ACHN (cell line): ENCODE results near the gene HERPUD2.
"Not testable (repeated sequence)": the region's sequence is repeated elsewhere in the genome, so short reads cannot be mapped to it uniquely, and the experiment has no call there.

ENCODE experiments used
- DNase-seq: peaks from one replicate; pipeline ENCODE4 v3.0.0-alpha.2; 2015
- in situ Hi-C: cut with HindIII; loops from 2 replicates; pipeline ENCODE4 v1.10.0; 2017; ENCODE audit warnings: low sequenced_read_pairs, low pct_ligation_motif_present, low pct_unique_long_range_greater_than_20kb

Gene HERPUD2

GRCh38 chr7:35717013-35717412, 22.1 kb upstream of the HERPUD2 start:
- DNase-seq = no peak
- in situ Hi-C loops = no loop called here

- DNase-seq = no peak
- in situ Hi-C loops = no loop called here
These were observed 21.3 kb upstream of the HERPUD2 start for GRCh38 chr7:35716038-35716803.

GRCh38 chr7:35714862-35715261, 19.9 kb upstream of the HERPUD2 start:
- DNase-seq = no peak
- in situ Hi-C loops = no loop called here

- in situ Hi-C loops = no loop called here
- DNase-seq = no peak
These were observed 19.5 kb upstream of the HERPUD2 start for GRCh38 chr7:35714407-35714806.

DNA sequence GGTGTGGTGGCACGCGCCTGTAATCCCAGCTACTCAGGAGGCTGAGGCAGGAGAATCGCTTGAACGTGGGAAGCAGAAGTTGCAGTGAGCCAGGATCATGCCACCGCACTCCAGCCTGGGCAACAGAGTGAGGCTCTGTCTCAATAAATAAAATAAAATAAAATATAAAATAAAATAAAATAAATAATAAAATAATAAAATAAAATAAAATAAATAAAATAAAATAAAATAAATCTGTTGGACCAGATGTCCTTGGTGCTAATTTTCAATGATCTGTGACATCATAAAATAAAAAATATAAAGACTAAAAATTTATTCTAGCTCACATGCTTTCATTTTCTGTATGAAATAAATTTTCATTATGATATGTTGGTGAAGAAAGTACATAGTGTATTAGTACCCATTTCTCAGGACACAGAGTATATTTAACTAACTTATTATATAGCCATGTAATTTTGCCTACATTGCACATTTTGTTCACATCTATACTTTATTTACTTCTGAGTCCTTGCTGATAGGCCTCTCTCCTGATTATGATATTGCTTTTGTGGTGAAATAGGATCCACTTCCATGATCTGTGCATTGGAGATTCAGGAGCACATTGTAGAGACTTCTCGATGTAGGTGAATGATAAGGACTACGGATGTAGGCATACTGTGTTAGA, 17.8 kb upstream of the HERPUD2 start:
- DNase-seq = no peak
- in situ Hi-C loops = no loop called here

- no peak for DNase-seq
- in situ Hi-C loops = no loop called here
These were observed 12.5 kb upstream of the HERPUD2 start for GRCh38 chr7:35707422-35707821.

DNA sequence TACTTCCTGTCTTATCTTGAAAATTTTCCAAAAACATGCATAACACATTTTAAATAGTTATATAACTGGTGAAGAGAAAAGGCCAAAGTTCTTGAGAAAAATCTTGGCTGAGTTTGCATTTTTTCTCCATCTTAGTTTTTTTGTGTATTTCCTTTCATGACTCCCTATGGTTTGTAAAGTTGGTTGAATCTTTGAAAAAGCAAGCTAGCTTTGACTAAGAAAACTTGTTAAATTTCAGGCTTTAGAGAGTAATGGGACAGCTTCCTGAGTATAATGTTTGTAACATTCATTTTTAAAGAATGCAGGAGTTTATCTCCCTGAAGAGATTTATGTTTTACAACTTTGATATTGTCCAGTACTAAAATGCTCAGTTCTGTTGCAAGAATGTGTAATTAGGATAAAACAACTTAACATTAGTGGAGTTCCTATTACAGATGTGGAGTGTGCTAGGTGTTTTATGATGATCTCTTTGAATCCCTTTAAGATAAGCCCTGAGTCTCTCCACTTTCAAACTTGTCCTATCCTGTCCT, 11.1 kb upstream of the HERPUD2 start:
- DNase-seq = no peak
- in situ Hi-C loops = no loop called here

DNA sequence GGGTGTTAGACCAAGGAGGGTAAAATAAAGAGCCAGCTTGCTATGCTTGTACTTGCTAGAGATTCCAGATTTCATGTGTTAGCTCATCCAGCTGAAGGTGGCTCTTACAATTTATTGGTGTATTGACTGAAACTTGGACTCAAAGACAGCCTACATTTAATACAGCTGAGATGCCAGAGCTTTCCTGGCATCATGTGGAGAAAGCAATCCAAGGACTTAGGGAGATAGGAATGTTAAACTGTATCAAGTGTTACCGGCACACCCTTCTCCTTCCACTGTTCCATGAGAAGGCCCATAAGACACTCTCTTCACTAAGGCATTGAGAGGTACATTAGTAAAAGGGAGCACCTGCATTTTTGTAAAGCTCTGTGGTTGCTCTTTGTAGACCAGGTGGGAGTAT, 9.3 kb upstream of the HERPUD2 start:
- in situ Hi-C loops = no loop called here
- no peak for DNase-seq

- in situ Hi-C loops = no loop called here
These were observed 7.6 kb upstream of the HERPUD2 start for GRCh38 chr7:35702541-35702940.

DNA sequence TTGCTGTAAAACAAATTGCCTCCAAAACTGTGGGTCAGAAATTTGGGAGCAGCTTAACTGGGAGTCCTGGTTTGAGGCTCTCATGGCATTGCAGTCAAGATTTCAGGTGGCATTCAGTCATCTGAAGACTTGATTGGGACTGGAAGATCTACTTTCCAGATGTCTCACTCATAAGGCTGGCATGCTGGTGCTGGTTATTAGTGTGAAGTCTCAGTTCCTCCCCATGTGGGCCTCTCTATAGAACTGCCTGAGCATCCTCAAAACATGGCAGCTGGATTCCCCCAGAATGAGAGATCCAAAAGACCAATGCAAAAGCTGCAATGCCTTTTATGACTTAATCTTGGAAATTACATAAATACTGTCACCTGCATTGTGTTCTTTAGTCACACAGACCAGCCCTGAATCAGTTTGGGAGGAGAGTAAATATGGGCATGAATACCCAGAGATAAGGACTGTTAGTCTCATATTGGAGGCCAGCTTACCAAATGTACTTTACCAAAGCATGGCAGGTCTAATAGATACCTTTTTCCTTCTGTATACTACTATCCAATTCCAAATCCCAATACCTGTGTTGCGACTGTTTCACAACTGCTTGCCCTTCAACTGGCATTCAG, 6.5 kb upstream of the HERPUD2 start:
- in situ Hi-C loops = no loop called here
- no peak for DNase-seq

More at GRCh38 chr7:35702541-35702940, 7.6 kb upstream of the HERPUD2 start:
- no peak for DNase-seq

GRCh38 chr7:35700865-35701264, 5.9 kb upstream of the HERPUD2 start:
- in situ Hi-C loops = no loop called here
- no peak for DNase-seq

GRCh38 chr7:35700333-35700732, 5.4 kb upstream of the HERPUD2 start:
- DNase-seq = no peak
- in situ Hi-C loops = no loop called here

- no peak for DNase-seq
- in situ Hi-C loops = no loop called here
These were observed 4.9 kb upstream of the HERPUD2 start for GRCh38 chr7:35699796-35700305.

DNA sequence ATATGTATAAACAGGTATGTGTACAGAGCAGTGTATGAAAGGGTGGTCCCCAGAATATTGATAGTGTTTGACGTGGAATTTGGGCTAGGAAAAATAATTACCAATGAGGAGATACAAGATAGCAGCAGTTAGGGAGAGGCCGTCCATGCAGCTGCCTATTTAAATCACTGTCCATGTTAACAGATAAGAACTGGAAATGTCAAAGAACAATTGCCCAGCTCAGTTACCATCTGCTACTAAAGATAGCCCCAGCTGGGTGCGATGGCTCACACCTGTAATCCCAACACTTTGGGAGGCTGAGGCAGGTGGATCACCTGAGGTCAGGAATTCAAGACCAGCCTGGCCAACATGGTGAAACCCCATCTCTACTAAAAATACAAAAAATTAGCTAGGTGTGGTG, 3.4 kb upstream of the HERPUD2 start:
- DNase-seq, in situ Hi-C loops: not testable (repeated sequence)

DNA sequence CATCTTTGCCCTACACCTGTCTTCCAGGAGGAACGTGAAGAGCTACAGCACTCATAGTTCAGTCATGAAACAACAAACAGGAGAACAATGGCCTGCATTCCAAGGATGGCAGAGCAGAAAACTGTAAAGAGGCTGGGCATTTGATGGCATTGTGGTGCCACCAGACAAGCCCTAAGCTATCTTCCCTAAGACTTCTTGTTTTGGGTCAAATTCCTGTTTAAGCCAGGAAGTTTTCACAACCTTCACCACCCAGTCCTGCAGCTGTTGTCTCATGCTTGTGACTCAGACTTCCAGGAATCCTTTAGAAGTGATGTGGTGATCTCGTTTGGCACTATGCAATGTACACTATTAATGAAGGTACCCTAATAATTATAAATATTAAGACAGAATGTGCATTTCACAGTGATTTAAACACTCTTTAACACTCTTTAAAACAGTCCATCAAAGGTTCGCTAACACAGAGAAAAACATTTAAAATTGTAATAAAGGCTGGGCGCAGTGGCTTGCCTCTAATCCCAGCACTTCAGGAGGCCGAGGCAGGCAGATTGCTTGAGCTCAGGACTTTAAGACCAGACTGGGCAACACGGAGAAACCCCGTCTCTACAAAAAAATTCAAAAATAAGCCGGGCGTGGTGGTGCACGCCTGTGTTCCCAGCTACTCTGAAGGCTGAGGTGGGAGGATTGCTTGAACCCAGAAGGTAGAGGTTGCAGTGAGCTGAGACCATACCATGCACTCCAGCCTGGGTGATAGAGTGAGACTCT, 2.7 kb upstream of the HERPUD2 start:
- in situ Hi-C loops = no loop called here
- DNase-seq = peak; percentile 49

GRCh38 chr7:35695987-35696386, 1.1 kb upstream of the HERPUD2 start:
- DNase-seq = no peak
- in situ Hi-C loops = no loop called here

DNA sequence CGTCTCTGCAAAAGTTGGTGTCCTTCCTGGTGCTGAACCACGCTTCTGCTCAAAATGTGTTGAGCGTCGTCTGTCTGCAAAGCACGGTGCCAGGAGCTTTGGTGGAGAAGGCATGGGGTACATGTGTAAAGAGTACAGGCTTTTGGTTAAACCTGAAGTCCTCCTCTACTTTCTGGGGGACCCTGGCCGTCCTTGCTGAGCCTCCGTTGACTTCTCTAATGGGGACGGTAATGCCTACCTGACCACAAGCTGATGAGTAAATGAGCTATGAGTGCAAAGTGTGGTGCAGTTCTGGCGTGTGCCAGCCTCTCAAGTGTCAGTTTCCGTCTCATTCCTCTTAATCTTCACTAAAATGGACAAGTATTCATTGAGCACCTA, 527 bp upstream of the HERPUD2 start:
- DNase-seq = peak; percentile 26
- in situ Hi-C loops = no loop called here

GRCh38 chr7:35694161-35694783, 663 bp downstream of the HERPUD2 start:
- in situ Hi-C loops = no loop called here
- DNase-seq = peak; percentile 43
